Activated T-helper 17 cell treated with anti-CD3 and anti-CD28 coated beads, Interleukin-2, amount 50 U/mL, for 72 hours (primary cell): ENCODE results near the gene ANO7. TPM values are rescaled to one million over a fixed set of nuclear protein-coding genes. Genes with fewer than 3 reads are reported as not detected.

Experiments used
- ATAC-seq: fragments of 150-1000 bp; cut with Tn5 transposase; replicated peaks from 2 replicates; pipeline ENCODE4 v1.10.0; 2021; ENCODE audit warnings: mild to moderate bottlenecking, moderate library complexity
- H3K27ac Mint-ChIP-seq: one replicate; pipeline ENCODE4 v1.8.0; 2022; ENCODE audit warnings: mixed read lengths
- H3K27me3 Mint-ChIP-seq: one replicate; pipeline ENCODE4 v1.8.0; 2022; ENCODE audit warnings: mixed read lengths
- H3K36me3 Mint-ChIP-seq: one replicate; pipeline ENCODE4 v1.8.0; 2022; ENCODE audit warnings: low read depth, mild to moderate bottlenecking, mixed read lengths
- H3K4me1 Mint-ChIP-seq: one replicate; pipeline ENCODE4 v1.8.0; 2022; ENCODE audit warnings: mixed read lengths
- H3K4me3 Mint-ChIP-seq: one replicate; pipeline ENCODE4 v1.8.0; 2022; ENCODE audit warnings: mild to moderate bottlenecking, mixed read lengths
- H3K9me3 Mint-ChIP-seq: one replicate; pipeline ENCODE4 v1.8.0; 2022; ENCODE audit warnings: mixed read lengths
- total RNA-seq, 2 donors: library from RNA; stranded (reverse); gene quantifications; one replicate each; pipeline ENCODE4 v1.2.3, GENCODE V29; 2022

ANO7 gene
- total RNA-seq, 2 donors from 2014 or later = 1.6 to 12.8 TPM

- Mint-ChIP-seq H3K27ac (no peak overlapping the region), H3K4me3 (no peak overlapping the region)
These were observed 53.8 kb downstream of the ANO7 start for GRCh38 chr2:241242306-241242705.

GRCh38 chr2:241244368-241244767, 55.9 kb downstream of the ANO7 start:
- peaks cover 6% of the 10 kb centered on the region for H3K4me1 Mint-ChIP-seq
- no peaks in the 10 kb centered on the region for H3K9me3 Mint-ChIP-seq
- peaks cover 100% of the 10 kb centered on the region for H3K36me3 Mint-ChIP-seq
- H3K27me3 Mint-ChIP-seq = no peaks in the 10 kb centered on the region
- peak overlapping the region; percentile 47 for H3K27ac Mint-ChIP-seq
- no peak for ATAC-seq
- H3K4me3 Mint-ChIP-seq = no peak overlapping the region

More at GRCh38 chr2:241242306-241242705, 53.8 kb downstream of the ANO7 start:
- Mint-ChIP-seq H3K4me1 (peaks cover 9% of the 10 kb centered on the region), H3K27me3 (no peaks in the 10 kb centered on the region), H3K9me3 (no peaks in the 10 kb centered on the region), H3K36me3 (peaks cover 100% of the 10 kb centered on the region)
- ATAC-seq = no peak

- Mint-ChIP-seq H3K4me3 (no peak overlapping the region), H3K9me3 (no peaks in the 10 kb centered on the region), H3K4me1 (peaks cover 6% of the 10 kb centered on the region), H3K36me3 (peaks cover 100% of the 10 kb centered on the region), H3K27me3 (no peaks in the 10 kb centered on the region), H3K27ac (peak overlapping the region; percentile 34)
- no peak for ATAC-seq
These were observed 59.8 kb downstream of the ANO7 start for GRCh38 chr2:241248289-241248688.

GRCh38 chr2:241248897-241249296, 60.4 kb downstream of the ANO7 start:
- peak overlapping the region; percentile 34 for H3K27ac Mint-ChIP-seq
- H3K27me3 Mint-ChIP-seq = no peaks in the 10 kb centered on the region
- H3K4me1 Mint-ChIP-seq = peaks cover 6% of the 10 kb centered on the region
- no peaks in the 10 kb centered on the region for H3K9me3 Mint-ChIP-seq
- H3K4me3 Mint-ChIP-seq = no peak overlapping the region
- no peak for ATAC-seq
- peaks cover 100% of the 10 kb centered on the region for H3K36me3 Mint-ChIP-seq

- ATAC-seq = no peak
- Mint-ChIP-seq H3K4me1 (no peaks in the 10 kb centered on the region), H3K4me3 (no peak overlapping the region), H3K9me3 (no peaks in the 10 kb centered on the region), H3K27ac (no peak overlapping the region), H3K27me3 (no peaks in the 10 kb centered on the region), H3K36me3 (peaks cover 100% of the 10 kb centered on the region)
These were observed 61.2 kb downstream of the ANO7 start for GRCh38 chr2:241249654-241250053.

- H3K27me3 Mint-ChIP-seq = no peaks in the 10 kb centered on the region
- no peak overlapping the region for H3K27ac Mint-ChIP-seq
- no peaks in the 10 kb centered on the region for H3K4me1 Mint-ChIP-seq
- no peak for ATAC-seq
- no peak overlapping the region for H3K4me3 Mint-ChIP-seq
- no peaks in the 10 kb centered on the region for H3K9me3 Mint-ChIP-seq
- H3K36me3 Mint-ChIP-seq = peaks cover 100% of the 10 kb centered on the region
These were observed 64.5 kb downstream of the ANO7 start for GRCh38 chr2:241252778-241253475.

- Mint-ChIP-seq H3K27ac (no peak overlapping the region), H3K4me3 (no peak overlapping the region), H3K27me3 (no peaks in the 10 kb centered on the region), H3K4me1 (no peaks in the 10 kb centered on the region), H3K36me3 (peaks cover 99% of the 10 kb centered on the region), H3K9me3 (no peaks in the 10 kb centered on the region)
- no peak for ATAC-seq
These were observed 66.5 kb downstream of the ANO7 start for GRCh38 chr2:241254904-241255351.

GRCh38 chr2:241255542-241256167, 67.2 kb downstream of the ANO7 start:
- H3K36me3 Mint-ChIP-seq = peaks cover 99% of the 10 kb centered on the region
- H3K4me3 Mint-ChIP-seq = no peak overlapping the region
- no peaks in the 10 kb centered on the region for H3K4me1 Mint-ChIP-seq
- ATAC-seq = no peak
- H3K9me3 Mint-ChIP-seq = no peaks in the 10 kb centered on the region
- no peak overlapping the region for H3K27ac Mint-ChIP-seq
- H3K27me3 Mint-ChIP-seq = no peaks in the 10 kb centered on the region

GRCh38 chr2:241256168-241256545, 67.7 kb downstream of the ANO7 start:
- Mint-ChIP-seq H3K4me3 (no peak overlapping the region), H3K9me3 (no peaks in the 10 kb centered on the region)
- no peak for ATAC-seq

GRCh38 chr2:241257419-241258032, 69.0 kb downstream of the ANO7 start:
- Mint-ChIP-seq H3K27me3 (no peaks in the 10 kb centered on the region), H3K36me3 (peaks cover 99% of the 10 kb centered on the region), H3K9me3 (no peaks in the 10 kb centered on the region), H3K4me1 (no peaks in the 10 kb centered on the region), H3K27ac (no peak overlapping the region), H3K4me3 (no peak overlapping the region)
- no peak for ATAC-seq

More at GRCh38 chr2:241256168-241256545, 67.7 kb downstream of the ANO7 start:
- no peaks in the 10 kb centered on the region for H3K4me1 Mint-ChIP-seq
- no peaks in the 10 kb centered on the region for H3K27me3 Mint-ChIP-seq
- H3K36me3 Mint-ChIP-seq = peaks cover 99% of the 10 kb centered on the region
- no peak overlapping the region for H3K27ac Mint-ChIP-seq

- Mint-ChIP-seq H3K4me3 (no peak overlapping the region), H3K36me3 (peaks cover 99% of the 10 kb centered on the region), H3K9me3 (no peaks in the 10 kb centered on the region), H3K27ac (peak overlapping the region; percentile 7), H3K27me3 (no peaks in the 10 kb centered on the region), H3K4me1 (no peaks in the 10 kb centered on the region)
- ATAC-seq = no peak
These were observed 70.2 kb downstream of the ANO7 start for GRCh38 chr2:241258505-241259280.

- ATAC-seq = no peak
- no peaks in the 10 kb centered on the region for H3K27me3 Mint-ChIP-seq
- no peaks in the 10 kb centered on the region for H3K4me1 Mint-ChIP-seq
- no peaks in the 10 kb centered on the region for H3K9me3 Mint-ChIP-seq
- peaks cover 99% of the 10 kb centered on the region for H3K36me3 Mint-ChIP-seq
- H3K4me3 Mint-ChIP-seq = no peak overlapping the region
- H3K27ac Mint-ChIP-seq = no peak overlapping the region
These were observed 72.4 kb downstream of the ANO7 start for GRCh38 chr2:241260911-241261310.

GRCh38 chr2:241261628-241262027, 73.2 kb downstream of the ANO7 start:
- no peaks in the 10 kb centered on the region for H3K9me3 Mint-ChIP-seq
- H3K27ac Mint-ChIP-seq = no peak overlapping the region
- H3K4me1 Mint-ChIP-seq = peaks cover 2% of the 10 kb centered on the region
- no peak for ATAC-seq
- no peaks in the 10 kb centered on the region for H3K27me3 Mint-ChIP-seq
- peaks cover 99% of the 10 kb centered on the region for H3K36me3 Mint-ChIP-seq
- no peak overlapping the region for H3K4me3 Mint-ChIP-seq

GRCh38 chr2:241263061-241263460, 74.6 kb downstream of the ANO7 start:
- Mint-ChIP-seq H3K4me3 (no peak overlapping the region), H3K9me3 (no peaks in the 10 kb centered on the region), H3K36me3 (peaks cover 100% of the 10 kb centered on the region), H3K27me3 (no peaks in the 10 kb centered on the region), H3K27ac (peak overlapping the region; percentile 16), H3K4me1 (peaks cover 14% of the 10 kb centered on the region)
- no peak for ATAC-seq
